ENCODE data around the gene EIF3J.
"Not testable (repeated sequence)": the region's sequence is repeated elsewhere in the genome, so short reads cannot be mapped to it uniquely, and the experiment has no call there.

EIF3J gene

DNA sequence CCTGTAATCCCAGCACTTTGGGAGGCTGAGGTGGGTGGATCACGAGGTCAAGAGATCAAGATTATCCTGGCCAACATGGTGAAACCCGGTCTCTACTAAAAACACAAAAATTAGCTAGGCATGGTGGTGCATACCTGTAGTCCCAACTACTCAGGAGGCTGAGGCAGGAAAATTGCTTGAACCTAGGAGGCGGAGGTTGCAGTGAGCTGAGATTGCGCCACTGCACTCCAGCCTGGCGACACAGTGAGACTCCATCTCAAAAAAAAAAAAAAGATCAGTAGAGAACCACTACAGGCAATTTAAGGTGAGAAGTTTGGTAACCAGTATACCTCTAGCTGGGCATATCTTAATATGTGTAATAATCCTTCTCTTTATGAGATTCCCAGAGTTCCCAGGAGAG is 7.8 kb downstream of the EIF3J start:
- DNase-seq = not testable (repeated sequence)

- no peak for DNase-seq
Observed at GRCh38 chr15:44545913-44546802, 9.2 kb downstream of the EIF3J start.

- not testable (repeated sequence) for DNase-seq
Observed at GRCh38 chr15:44549152-44549551, 12.2 kb downstream of the EIF3J start.

DNA sequence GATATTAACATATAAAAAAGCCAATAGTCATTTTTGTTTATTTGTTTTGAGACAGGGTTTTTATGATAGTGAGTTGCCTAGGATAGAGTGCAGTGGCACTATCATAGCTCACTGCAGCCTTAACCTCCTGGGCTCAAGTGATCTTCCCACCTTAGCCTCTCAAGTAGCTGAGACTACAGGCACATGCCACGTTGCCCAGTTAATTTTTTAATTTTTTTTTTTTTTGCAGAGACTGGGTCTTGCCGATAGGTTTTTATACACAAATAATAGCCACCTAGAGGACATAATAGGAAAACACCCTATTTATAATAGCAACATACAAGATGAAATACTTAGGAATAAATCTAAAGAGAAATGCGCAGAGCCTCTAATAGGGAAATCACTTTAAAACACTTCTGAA is 13.3 kb downstream of the EIF3J start:
- no peak for DNase-seq

- no peak for DNase-seq
Observed at GRCh38 chr15:44550734-44551133, 13.8 kb downstream of the EIF3J start.

- DNase-seq = no peak
Observed at GRCh38 chr15:44554934-44555723, 18.2 kb downstream of the EIF3J start.

GRCh38 chr15:44560926-44561325 is 24.0 kb downstream of the EIF3J start:
- DNase-seq = not testable (repeated sequence)

GRCh38 chr15:44565387-44566154 is 28.6 kb downstream of the EIF3J start:
- no peak for DNase-seq

DNA sequence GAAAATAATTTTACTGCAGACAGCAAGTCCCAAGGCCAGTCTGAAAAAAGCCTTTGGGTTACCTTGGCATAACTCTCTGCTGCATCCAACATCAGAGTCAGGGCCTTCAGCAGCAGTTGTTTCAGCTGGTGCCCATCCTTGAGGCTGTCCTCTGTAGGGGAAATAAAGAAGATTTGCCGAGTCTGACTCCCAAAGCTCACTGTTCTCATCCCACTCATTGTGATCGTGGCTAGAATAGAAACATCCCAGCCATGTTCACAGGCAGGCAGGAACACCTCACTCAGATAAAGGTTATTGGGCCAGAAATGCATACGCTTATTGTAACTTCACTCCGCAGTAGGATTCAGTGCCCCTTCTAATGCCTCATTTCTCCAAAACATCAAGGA is 29.2 kb downstream of the EIF3J start:
- DNase-seq = no peak

- DNase-seq = no peak
Observed at GRCh38 chr15:44568338-44568737, 31.4 kb downstream of the EIF3J start.

GRCh38 chr15:44569316-44569715 is 32.4 kb downstream of the EIF3J start:
- DNase-seq = no peak

DNA sequence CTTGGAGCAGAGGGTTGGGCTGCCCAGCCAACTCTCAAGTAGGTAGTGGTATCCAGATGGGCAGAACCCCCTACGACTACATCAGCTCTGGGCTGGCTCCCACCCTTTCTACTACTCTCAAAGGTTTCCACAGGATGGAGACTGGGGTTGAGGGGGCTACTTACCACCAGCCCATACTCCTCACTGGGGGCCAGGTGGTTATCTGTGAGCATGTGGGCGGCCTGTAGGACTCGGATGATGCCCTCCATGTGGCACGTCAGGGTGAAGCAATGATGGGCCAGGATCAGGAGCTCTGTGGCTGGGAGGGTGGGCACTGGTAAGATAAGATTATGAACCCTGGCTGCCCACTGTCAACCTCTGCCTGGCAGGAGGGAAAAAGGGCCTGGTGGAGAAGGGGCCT is 33.4 kb downstream of the EIF3J start:
- DNase-seq = no peak

GRCh38 chr15:44573386-44573785 is 36.4 kb downstream of the EIF3J start:
- DNase-seq = no peak

GRCh38 chr15:44574734-44575133 is 37.8 kb downstream of the EIF3J start:
- DNase-seq = no peak

- no peak for DNase-seq
Observed at GRCh38 chr15:44580105-44580504, 43.2 kb downstream of the EIF3J start.

DNA sequence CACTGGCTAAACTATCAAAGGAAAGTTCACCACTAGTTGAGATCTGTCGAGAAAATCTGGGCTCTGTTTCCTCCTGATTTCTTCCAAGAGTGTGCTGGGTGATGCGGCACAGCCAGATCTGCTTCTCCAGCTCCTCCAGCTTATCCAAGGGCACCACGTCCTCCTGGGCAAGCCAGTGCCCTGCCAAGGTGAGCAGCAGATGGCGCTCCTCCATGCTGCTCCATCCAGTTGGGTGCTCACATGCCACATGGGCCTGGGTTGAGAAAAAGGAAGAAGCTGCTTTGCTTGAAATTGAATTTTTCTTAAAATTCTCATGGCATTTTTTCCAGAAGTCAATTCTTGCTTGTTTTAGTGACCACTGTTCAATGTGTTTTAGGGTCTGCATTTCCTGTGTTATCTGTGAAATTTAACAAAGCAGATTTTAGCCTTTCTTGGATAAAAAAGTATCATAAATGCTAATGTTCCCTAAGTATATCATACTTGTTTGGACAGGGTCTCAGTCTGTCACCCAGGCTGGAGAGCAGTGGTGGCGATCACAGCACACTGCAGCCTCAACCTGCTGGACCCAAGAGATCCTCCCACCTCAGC is 47.3 kb downstream of the EIF3J start:
- DNase-seq = peak; percentile 62

- DNase-seq = no peak
Observed at GRCh38 chr15:44585633-44586032, 48.7 kb downstream of the EIF3J start.

DNA sequence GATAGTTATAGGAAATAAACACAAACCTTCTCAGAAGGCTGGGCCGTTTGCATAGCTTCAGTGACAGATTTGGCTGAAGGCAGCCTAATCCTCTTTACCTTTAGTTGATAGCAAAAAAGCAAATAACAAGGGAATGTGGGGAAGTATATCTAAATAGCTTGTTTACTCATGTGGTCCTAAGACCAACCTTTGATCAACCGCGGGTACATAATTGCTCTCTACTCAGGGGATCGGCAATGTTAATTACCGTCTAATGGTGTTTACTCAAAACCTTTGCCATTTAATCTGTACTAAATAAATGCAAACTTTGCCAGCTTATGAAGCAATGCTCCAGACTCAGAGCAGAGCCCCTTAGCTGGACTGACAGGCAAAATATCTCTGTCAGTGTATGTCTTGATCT is 51.6 kb downstream of the EIF3J start:
- no peak for DNase-seq

DNA sequence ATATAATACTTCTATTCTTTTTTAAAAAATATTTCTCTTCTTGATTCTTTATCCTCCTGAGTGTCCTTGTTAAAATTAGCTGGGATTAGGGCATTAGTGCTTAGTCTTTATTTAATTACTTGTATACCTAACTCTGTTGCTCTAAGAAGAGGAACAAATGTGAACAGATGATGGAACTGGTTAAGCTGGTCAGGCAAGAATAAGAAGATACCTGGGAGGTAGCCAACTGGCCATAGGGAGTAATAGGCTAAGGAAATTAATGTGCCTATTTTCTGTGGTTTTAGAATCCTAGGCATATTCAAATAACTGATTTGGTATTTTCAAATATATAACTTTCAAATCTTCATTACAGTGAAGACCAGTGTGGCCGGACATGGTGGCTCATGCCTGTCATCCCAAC is 54.4 kb downstream of the EIF3J start:
- no peak for DNase-seq

DNA sequence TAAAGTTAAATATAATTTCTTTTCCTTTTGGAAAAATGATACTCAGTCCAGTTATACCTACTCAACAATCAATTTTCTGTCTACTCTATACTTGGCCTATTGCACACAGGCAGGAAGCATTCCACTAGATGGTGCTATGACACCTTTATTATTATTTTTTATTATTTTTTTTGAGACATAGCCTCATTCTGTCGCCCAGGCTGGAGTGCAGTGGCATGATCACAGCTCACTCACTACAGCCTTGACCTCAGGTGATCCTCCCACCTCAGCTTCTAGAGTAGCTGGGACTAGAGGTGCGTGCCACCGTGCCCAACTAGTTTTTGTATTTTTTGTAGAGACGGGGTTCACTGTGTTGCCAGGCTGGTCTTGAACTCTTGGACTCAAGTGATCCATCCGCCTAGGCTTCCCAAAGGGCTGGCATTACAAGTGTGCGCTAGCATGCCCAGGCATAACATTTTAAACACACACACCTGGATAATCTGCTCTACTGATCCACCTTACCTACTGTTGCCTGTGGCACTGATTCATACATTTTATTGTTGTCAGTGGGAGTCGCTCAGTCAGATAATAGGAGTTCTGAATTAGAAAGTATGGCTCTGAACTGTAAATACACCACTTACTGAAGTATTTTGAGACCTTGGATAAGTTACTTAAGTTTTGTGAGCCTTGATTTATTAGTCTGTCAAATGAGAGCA is 56.2 kb downstream of the EIF3J start:
- peak; percentile 35 for DNase-seq

DNA sequence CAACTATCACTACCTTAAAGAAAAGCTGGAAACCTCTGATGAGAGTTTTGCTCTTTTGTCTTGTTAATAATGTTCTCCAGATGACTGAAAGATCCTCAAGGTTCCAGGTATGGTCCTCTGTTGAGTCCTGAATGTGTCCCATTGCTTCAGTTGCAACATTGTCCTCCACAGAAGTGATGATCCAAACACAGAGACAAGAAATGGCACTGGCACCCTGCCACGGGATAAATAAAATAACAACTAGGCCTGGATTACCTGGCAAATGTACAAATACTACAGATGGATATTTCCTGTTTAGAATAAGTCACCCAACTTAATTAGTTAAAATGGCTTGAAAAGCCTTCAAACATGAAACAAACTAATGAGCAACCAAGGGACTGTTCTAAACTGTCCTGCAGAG is 58.3 kb downstream of the EIF3J start:
- DNase-seq = no peak
